WTC11 (cell line): Measurements from ENCODE around the gene ERC2. TPM values are rescaled to one million over a fixed set of nuclear protein-coding genes. Genes with fewer than 3 reads are reported as not detected.

Experiments used
- ATAC-seq: fragments of 200-7000 bp; cut with Tn5 transposase; 2 replicates; pipeline ENCODE4 v1.10.0; 2021; ENCODE audit warnings: mild to moderate bottlenecking, moderate library complexity
- CTCF ChIA-PET: fragments of 300-600 bp; sonication (Branson Sonifier 250); formaldehyde crosslinking; loops from one replicate; lab custom pipeline; 2021; ENCODE audit warnings: antibody characterized with exemption; lab: Charles Lee
- POLR2A ChIA-PET: fragments of 350-600 bp; sonication (Branson Sonifier 250); formaldehyde crosslinking; loops from one replicate; lab custom pipeline; 2021; ENCODE audit warnings: antibody characterized with exemption; lab: Charles Lee
- DNase-seq: peaks from one replicate; pipeline ENCODE4 v3.0.0; 2021; ENCODE audit warnings: low spot score
- H3K27ac Mint-ChIP-seq: 2 replicates; pipeline ENCODE4 v1.8.0; 2021; ENCODE audit warnings: mixed read lengths
- H3K27me3 Mint-ChIP-seq: 2 replicates; pipeline ENCODE4 v1.8.0; 2021; ENCODE audit warnings: low read depth, mild to moderate bottlenecking, moderate library complexity, mixed read lengths
- H3K36me3 Mint-ChIP-seq: 2 replicates; pipeline ENCODE4 v1.8.0; 2021; ENCODE audit warnings: mixed read lengths
- H3K4me1 Mint-ChIP-seq: 2 replicates; pipeline ENCODE4 v1.8.0; 2022; ENCODE audit warnings: mixed read lengths
- H3K4me3 Mint-ChIP-seq: 2 replicates; pipeline ENCODE4 v1.8.0; 2021; ENCODE audit warnings: mild to moderate bottlenecking, moderate library complexity, mixed read lengths
- H3K9me3 Mint-ChIP-seq: 2 replicates; pipeline ENCODE4 v1.8.0; 2021; ENCODE audit warnings: mixed read lengths
- ATF1 ChIP-seq: sonication (generic); formaldehyde crosslinking; IDR thresholded peaks from 2 replicates; pipeline ENCODE4 v1.8.1; 2023; ENCODE audit warnings: mild to moderate bottlenecking, moderate library complexity, missing genetic modification reagents
- ATF2 ChIP-seq: sonication (generic); formaldehyde crosslinking; IDR thresholded peaks from 2 replicates; pipeline ENCODE4 v1.8.1; 2022; ENCODE audit warnings: low read depth, missing genetic modification reagents, borderline replicate concordance
- CREM ChIP-seq: sonication (generic); formaldehyde crosslinking; IDR thresholded peaks from 2 replicates; pipeline ENCODE4 v1.8.1; 2022; ENCODE audit warnings: mild to moderate bottlenecking, missing genetic modification reagents, moderate library complexity
- CTCF ChIP-seq: fragments of 200-600 bp; IDR thresholded peaks from 2 replicates; pipeline ENCODE4 v1.8.0; 2022; ENCODE audit warnings: antibody characterized with exemption
- E2F4 ChIP-seq: sonication (generic); formaldehyde crosslinking; IDR thresholded peaks from 2 replicates; pipeline ENCODE4 v1.8.1; 2022; ENCODE audit warnings: low read depth, mild to moderate bottlenecking, moderate library complexity, missing genetic modification reagents, borderline replicate concordance
- FOXP4 ChIP-seq: sonication (generic); formaldehyde crosslinking; IDR thresholded peaks from 2 replicates; pipeline ENCODE4 v1.8.0; 2022; ENCODE audit warnings: mild to moderate bottlenecking, missing genetic modification reagents
- HMGA2 ChIP-seq: fragments of 250-450 bp; sonication (Bioruptor Pico); IDR thresholded peaks from 2 replicates; pipeline ENCODE4 v1.4.0; 2021; ENCODE audit warnings: mild to moderate bottlenecking, moderate library complexity
- JUN ChIP-seq: sonication (generic); formaldehyde crosslinking; IDR thresholded peaks from 2 replicates; pipeline ENCODE4 v1.8.0; 2023; ENCODE audit warnings: mild to moderate bottlenecking, missing genetic modification reagents
- MAX ChIP-seq: sonication (generic); formaldehyde crosslinking; IDR thresholded peaks from 2 replicates; pipeline ENCODE4 v1.8.0; 2022; ENCODE audit warnings: mild to moderate bottlenecking, missing genetic modification reagents
- NFE2L1 ChIP-seq: sonication (generic); formaldehyde crosslinking; IDR thresholded peaks from 2 replicates; pipeline ENCODE4 v1.8.1; 2023; ENCODE audit warnings: missing genetic modification reagents
- NR1H2 ChIP-seq: sonication (generic); formaldehyde crosslinking; IDR thresholded peaks from 2 replicates; pipeline ENCODE4 v1.9.0; 2021; ENCODE audit warnings: mild to moderate bottlenecking, moderate library complexity, missing genetic modification reagents
- PRDM15 ChIP-seq: sonication (generic); formaldehyde crosslinking; IDR thresholded peaks from 2 replicates; pipeline ENCODE4 v1.8.0; 2022; ENCODE audit warnings: missing genetic modification reagents
- PREB ChIP-seq: sonication (generic); formaldehyde crosslinking; IDR thresholded peaks from 2 replicates; pipeline ENCODE4 v1.8.1; 2022; ENCODE audit warnings: mild to moderate bottlenecking, missing genetic modification reagents, moderate library complexity, borderline replicate concordance
- SMAD4 ChIP-seq: sonication (generic); formaldehyde crosslinking; IDR thresholded peaks from 2 replicates; pipeline ENCODE4 v1.8.0; 2022; ENCODE audit warnings: mild to moderate bottlenecking, missing genetic modification reagents
- SP1 ChIP-seq: sonication (generic); formaldehyde crosslinking; conservative IDR thresholded peaks from 2 replicates; pipeline ENCODE4 v1.8.1; 2022; ENCODE audit warnings: missing genetic modification reagents
- ZNF232 ChIP-seq: sonication (generic); formaldehyde crosslinking; IDR thresholded peaks from 2 replicates; pipeline ENCODE4 v1.8.0; 2022; ENCODE audit warnings: mild to moderate bottlenecking, missing genetic modification reagents
- ZNF281 ChIP-seq: sonication (generic); formaldehyde crosslinking; IDR thresholded peaks from 2 replicates; pipeline ENCODE4 v1.8.0; 2023; ENCODE audit warnings: mild to moderate bottlenecking, missing genetic modification reagents
- ZNF396 ChIP-seq: fragments of 250-450 bp; sonication (Bioruptor Pico); IDR thresholded peaks from 2 replicates; pipeline ENCODE4 v1.8.0; 2021; ENCODE audit warnings: mild to moderate bottlenecking, moderate library complexity, borderline replicate concordance
- total RNA-seq: library from RNA; stranded (reverse); gene quantifications from 3 replicates; pipeline ENCODE4 v1.2.3, GENCODE V29; 2021

Gene ERC2
- total RNA-seq, 1 experiment from 2014 or later, result 23.5 TPM

GRCh38 chr3:55486857-55487380, 981.3 kb downstream of the ERC2 start, which contains the start of gene WNT5A:
TSS of gene WNT5A (minus strand) at chr3:55487306. CDS start at chr3:55486985, 321 bp downstream.
- Mint-ChIP-seq H3K27me3 (peaks cover 91% of the 10 kb centered on the region), H3K36me3 (no peaks in the 10 kb centered on the region), H3K4me1 (peaks cover 38% of the 10 kb centered on the region), H3K4me3 (peak within 1 kb of the TSS; percentile 85), H3K9me3 (no peaks in the 10 kb centered on the region), H3K27ac (peak within 1 kb of the TSS; percentile 90)
- DNase-seq (peak; percentile 78), ATAC-seq (peak; percentile 9)
- CTCF ChIA-PET, result interaction anchor here (0.6 to 1.9 kb wide), 9 partner anchors 11 to 1636 kb away, joined by 3 to 9 read pairs (median 4); no protein-coding TSS in a partner anchor
- POLR2A ChIA-PET, result interaction anchor here (0.7 kb wide), 1 partner anchor 49 kb away, joined by 4 read pairs; no protein-coding TSS in a partner anchor
- TF ChIP-seq CTCF (no peak), NFE2L1 (CRISPR knock-in tag) (0 out of 2 replicates have a peak, but pooled peaks have one; percentile 56), NR1H2 (CRISPR knock-in tag) (no peak), E2F4 (CRISPR knock-in tag) (no peak), ATF2 (CRISPR knock-in tag) (no peak), ATF1 (CRISPR knock-in tag) (no peak), SMAD4 (CRISPR knock-in tag) (no peak), HMGA2 (CRISPR knock-in tag) (no peak), CREM (CRISPR knock-in tag) (no peak; the same call in 1 of the 2 replicates), FOXP4 (no peak; the same call in 1 of the 2 replicates), ZNF396 (CRISPR knock-in tag) (no peak), MAX (CRISPR knock-in tag) (peak; percentile 43; the same call in 1 of the 2 replicates), ZNF281 (CRISPR knock-in tag) (no peak), SP1 (CRISPR knock-in tag) (peak; percentile 45; the same call in 1 of the 2 replicates), JUN (CRISPR knock-in tag) (0 out of 2 replicates have a peak, but pooled peaks have one; percentile 51), PRDM15 (CRISPR knock-in tag) (peak; percentile 43; the same call in 1 of the 2 replicates), ZNF232 (CRISPR knock-in tag) (no peak), PREB (CRISPR knock-in tag) (no peak)
